ENCODE measurements around the gene AP2A2. TPM values are rescaled to one million over a fixed set of nuclear protein-coding genes. Genes with fewer than 3 reads are reported as not detected.

Gene AP2A2
- total RNA-seq, 1 donor from 2014 or later: 53.8 TPM

DNA sequence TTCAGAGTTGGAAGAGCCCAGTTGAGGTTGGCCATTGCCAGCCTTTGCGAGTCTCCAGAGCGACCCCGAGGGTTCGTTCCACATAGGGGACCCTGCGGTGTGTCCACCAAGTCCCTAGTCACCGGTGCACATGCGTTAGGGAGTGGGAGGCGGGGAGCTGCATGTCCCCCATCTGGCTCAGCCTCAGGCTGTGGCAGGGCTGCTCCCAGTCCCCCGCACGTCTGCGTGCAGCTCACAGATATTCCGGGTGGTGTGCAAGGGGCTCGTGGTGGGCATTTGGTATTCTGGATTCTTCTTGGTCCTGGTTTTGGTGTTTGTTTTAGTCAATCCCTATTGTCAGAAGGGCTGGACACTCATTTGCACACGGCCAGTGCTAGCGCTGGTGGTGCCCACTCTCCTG, 62.0 kb downstream of the AP2A2 start:
- Mint-ChIP-seq H3K27ac (no peak overlapping the region), H3K9me3 (no peaks in the 10 kb centered on the region), H3K27me3 (no peaks in the 10 kb centered on the region), H3K4me3 (no peak overlapping the region), H3K4me1 (no peaks in the 10 kb centered on the region), H3K36me3 (ENCODE audit: low read depth) (peaks cover 17% of the 10 kb centered on the region)
- no peak for DNase-seq
- intact Hi-C loops (cut with micrococcal nuclease): no loop called here

DNA sequence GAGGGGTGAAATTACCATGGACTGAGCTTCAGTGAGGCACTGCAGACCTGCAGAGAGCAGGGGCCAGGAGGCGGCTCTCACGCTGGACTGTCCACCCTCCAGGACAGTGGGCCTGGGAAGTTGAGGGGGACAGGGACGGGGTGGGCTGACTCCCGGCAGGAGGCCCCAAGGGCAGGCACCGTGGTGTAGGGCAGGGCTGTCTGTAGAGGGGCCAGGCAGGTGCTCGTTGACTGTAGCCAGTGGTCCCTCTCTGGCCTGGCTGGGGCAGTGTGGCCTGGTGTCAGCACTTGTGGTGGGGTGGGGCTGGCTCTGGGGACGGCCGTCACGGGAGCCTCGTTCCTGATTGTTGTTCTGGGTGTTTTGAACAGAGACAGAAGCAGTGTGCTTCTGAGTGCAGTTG, 64.4 kb downstream of the AP2A2 start:
- Mint-ChIP-seq H3K27me3 (no peaks in the 10 kb centered on the region), H3K4me1 (no peaks in the 10 kb centered on the region), H3K27ac (no peak overlapping the region), H3K4me3 (no peak overlapping the region), H3K9me3 (no peaks in the 10 kb centered on the region), H3K36me3 (ENCODE audit: low read depth) (peaks cover 13% of the 10 kb centered on the region)
- intact Hi-C loops (cut with micrococcal nuclease): no loop called here
- no peak for DNase-seq

DNA sequence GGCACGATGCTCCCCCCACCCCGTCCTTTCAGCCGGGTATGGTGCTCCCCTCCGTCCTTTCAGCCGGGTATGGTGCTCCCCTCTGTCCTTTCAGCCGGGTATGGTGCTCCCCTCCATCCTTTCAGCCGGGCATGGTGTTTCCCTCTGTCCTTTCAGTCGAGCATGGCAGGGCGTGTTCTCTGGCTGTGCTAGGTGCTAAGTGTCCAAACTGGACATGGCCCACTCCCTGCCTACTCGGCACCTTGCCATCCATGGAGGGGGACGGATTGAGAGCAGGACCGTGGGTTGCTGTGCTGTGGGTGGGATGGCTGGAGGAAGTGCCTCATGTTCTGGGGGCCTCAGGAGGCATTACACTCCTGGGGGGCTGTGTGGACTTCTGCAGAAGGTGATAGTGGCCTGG, 65.4 kb downstream of the AP2A2 start:
- peaks cover 3% of the 10 kb centered on the region for H3K4me1 Mint-ChIP-seq
- no peak for DNase-seq
- peaks cover 19% of the 10 kb centered on the region for H3K36me3 Mint-ChIP-seq (ENCODE audit: low read depth)
- peak overlapping the region; percentile 43 for H3K27ac Mint-ChIP-seq
- H3K27me3 Mint-ChIP-seq: no peaks in the 10 kb centered on the region
- H3K9me3 Mint-ChIP-seq: no peaks in the 10 kb centered on the region
- H3K4me3 Mint-ChIP-seq: no peak overlapping the region
- intact Hi-C loops (cut with micrococcal nuclease): no loop called here

DNA sequence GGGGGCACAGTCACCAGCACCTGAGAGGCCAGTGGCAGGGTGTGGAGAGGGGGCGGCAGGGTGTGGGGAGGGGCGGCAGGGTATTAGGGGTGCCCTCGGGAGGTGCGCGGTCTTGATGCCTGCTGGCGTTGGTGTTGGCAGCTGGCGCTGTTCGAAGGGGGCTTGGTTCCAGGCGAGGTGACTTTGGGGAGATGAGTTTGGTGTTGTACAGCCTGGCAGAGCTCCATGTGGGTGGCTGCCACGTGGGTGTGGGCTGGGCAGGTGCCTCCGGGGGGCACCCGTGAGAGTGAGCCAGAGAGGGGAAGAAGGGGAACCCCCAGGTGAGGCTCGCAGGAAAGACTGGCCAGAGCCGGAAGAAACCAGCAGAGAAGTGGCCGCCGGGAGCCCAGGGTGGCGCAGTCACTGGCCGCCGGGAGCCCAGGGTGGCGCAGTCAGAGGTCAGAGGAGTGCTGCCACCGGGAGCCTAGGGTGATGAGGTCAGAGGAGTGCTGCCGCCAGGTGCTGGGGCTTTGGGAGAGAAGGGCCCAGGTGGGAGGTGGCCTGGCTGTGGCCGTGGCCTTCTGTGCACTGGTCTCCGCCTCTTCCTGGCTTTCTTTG, 66.1 kb downstream of the AP2A2 start:
- DNase-seq: no peak
- H3K27ac Mint-ChIP-seq: no peak overlapping the region
- no peak overlapping the region for H3K4me3 Mint-ChIP-seq
- H3K9me3 Mint-ChIP-seq: no peaks in the 10 kb centered on the region
- intact Hi-C loops (cut with micrococcal nuclease): no loop called here
- peaks cover 4% of the 10 kb centered on the region for H3K4me1 Mint-ChIP-seq
- no peaks in the 10 kb centered on the region for H3K27me3 Mint-ChIP-seq
- H3K36me3 Mint-ChIP-seq (ENCODE audit: low read depth): peaks cover 21% of the 10 kb centered on the region

DNA sequence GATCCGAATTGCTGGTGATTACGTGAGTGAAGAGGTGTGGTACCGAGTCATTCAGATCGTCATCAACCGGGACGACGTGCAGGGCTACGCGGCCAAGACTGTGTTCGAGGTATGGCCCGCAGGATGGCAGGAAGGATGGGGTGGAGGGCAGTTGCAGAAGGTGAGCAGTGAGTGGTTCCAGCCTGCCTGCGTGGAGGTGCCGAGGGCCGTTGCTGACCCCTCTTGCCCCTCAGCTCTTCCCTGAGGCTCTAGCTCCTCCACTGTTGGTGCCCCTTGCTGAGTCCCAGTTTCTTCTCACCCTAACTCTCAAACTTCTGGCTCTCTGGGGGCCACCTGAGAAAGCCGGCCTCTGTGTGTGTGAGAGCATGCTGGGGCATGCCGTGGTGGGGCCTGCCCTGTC, 66.9 kb downstream of the AP2A2 start:
- intact Hi-C loops (cut with micrococcal nuclease): no loop called here
- Mint-ChIP-seq H3K4me1 (peaks cover 5% of the 10 kb centered on the region), H3K9me3 (no peaks in the 10 kb centered on the region), H3K27me3 (no peaks in the 10 kb centered on the region), H3K27ac (no peak overlapping the region), H3K4me3 (no peak overlapping the region), H3K36me3 (ENCODE audit: low read depth) (peaks cover 21% of the 10 kb centered on the region)
- no peak for DNase-seq

DNA sequence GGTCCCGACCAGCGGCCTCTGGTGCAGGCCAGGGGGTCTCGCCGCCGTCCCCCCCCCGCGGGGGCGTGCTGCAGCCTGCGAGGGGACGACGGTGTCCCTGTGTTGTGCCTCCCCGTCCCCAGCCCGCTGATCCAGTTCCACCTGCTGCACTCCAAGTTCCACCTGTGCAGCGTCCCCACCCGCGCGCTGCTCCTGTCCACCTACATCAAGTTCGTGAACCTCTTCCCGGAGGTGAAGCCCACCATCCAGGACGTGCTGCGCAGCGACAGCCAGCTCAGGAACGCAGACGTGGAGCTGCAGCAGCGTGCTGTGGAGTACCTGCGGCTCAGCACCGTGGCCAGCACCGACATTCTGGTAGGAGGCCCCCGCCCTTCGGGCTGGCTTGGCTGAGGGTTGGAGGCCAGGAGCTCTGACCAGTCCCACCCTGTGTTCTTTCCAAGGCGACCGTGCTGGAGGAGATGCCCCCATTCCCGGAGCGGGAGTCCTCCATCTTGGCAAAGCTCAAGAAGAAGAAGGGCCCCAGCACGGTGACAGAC, 68.0 kb downstream of the AP2A2 start:
- Mint-ChIP-seq H3K27me3 (no peaks in the 10 kb centered on the region), H3K4me3 (no peak overlapping the region), H3K9me3 (no peaks in the 10 kb centered on the region), H3K4me1 (peaks cover 5% of the 10 kb centered on the region), H3K36me3 (ENCODE audit: low read depth) (peaks cover 18% of the 10 kb centered on the region), H3K27ac (no peak overlapping the region)
- intact Hi-C loops (cut with micrococcal nuclease): no loop called here
- DNase-seq: no peak

DNA sequence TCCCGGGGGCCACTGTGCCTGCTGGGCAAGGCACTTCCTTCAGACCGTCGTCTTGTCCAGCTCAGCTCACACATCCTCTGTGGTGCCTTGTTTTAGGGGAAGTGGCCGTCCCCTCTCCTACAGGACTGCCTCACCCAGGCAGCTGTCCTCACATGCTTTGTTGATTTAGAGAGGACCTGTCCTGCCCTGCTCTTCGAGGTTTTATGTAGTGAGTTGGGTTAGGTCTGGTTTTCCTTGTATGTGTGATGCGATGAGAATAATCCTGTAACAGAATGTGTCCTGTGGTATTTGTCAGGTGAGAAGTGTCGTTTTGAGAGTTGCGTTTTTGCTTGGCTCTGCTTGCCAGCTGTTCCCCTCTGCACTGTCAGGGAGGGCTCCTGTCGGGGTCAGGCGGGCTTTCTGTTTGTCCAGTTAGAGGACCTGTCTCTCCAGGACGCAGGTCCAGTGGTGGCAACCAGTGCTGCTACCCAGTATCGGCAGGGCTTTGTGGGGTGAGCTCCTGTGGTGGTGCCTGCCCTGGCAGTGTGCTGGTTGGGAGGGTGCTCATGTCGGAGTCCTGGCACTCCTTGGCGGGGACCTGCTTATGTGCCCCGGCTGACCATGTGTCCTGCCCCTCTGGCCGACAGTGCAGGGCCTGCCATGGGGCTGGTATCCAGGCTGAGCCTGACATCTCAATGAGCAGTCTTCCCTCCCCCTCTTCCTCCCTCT, 69.5 kb downstream of the AP2A2 start:
- Mint-ChIP-seq H3K27ac (no peak overlapping the region), H3K4me1 (peaks cover 5% of the 10 kb centered on the region), H3K4me3 (no peak overlapping the region), H3K9me3 (no peaks in the 10 kb centered on the region), H3K36me3 (ENCODE audit: low read depth) (peaks cover 18% of the 10 kb centered on the region), H3K27me3 (no peaks in the 10 kb centered on the region)
- DNase-seq: no peak
- intact Hi-C loops (cut with micrococcal nuclease): no loop called here

DNA sequence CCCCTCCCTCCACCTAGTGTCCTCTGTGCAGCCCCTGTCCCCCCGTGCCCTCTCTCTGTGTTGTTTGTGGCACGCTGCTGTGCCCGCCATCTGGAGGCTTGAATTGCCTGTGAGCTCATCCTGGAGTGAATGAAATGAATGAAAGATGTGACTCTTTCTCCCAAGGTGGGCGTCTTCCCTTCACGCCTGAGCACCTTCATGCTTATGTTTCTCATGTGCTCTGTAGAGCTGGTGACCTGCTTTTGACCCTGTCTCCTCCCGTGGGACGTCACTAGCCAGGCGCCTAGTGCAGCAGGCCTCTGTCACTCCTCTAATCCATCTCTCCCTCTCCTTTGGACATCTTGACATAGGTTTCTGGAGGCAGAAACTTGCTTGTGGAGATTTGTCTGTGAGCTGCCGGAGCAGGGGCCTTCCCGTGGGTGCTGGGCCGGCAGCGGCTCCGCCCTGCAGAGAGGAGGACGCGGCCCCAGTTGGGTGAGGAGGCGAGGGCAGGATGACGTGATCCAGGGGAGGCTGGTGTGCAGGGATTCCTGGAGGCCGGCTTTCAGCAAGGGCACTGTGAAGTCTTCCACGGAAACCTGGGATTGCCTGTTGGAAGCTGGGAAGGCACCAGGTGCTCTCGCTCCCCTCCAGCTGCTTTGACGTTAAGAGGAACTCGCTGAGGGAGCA, 70.2 kb downstream of the AP2A2 start:
- intact Hi-C loops (cut with micrococcal nuclease): no loop called here
- H3K27me3 Mint-ChIP-seq: no peaks in the 10 kb centered on the region
- peak overlapping the region; percentile 84 for H3K27ac Mint-ChIP-seq
- H3K36me3 Mint-ChIP-seq (ENCODE audit: low read depth): peaks cover 21% of the 10 kb centered on the region
- H3K4me1 Mint-ChIP-seq: peaks cover 5% of the 10 kb centered on the region
- no peak for DNase-seq
- H3K4me3 Mint-ChIP-seq: no peak overlapping the region
- no peaks in the 10 kb centered on the region for H3K9me3 Mint-ChIP-seq

DNA sequence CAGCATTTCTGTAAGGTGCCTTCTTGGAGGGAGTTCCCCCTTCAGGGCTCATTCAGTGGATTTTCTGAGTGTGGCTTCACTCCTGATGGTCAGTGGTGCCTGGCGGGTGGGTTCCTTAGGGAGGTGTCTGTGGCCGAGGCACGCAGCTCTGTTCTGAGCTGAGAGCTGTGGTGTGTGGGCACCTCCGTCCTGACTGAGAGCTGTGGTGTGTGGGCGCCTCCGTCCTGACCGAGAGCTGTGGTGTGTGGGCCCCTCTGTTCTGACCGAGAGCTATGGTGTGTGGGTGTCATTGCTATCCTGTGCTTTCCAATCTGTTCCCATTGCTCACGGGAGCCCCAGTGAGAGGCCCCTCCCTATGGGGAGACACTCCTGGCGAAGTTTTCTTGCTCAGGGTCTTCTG, 71.0 kb downstream of the AP2A2 start:
- intact Hi-C loops (cut with micrococcal nuclease): no loop called here

DNA sequence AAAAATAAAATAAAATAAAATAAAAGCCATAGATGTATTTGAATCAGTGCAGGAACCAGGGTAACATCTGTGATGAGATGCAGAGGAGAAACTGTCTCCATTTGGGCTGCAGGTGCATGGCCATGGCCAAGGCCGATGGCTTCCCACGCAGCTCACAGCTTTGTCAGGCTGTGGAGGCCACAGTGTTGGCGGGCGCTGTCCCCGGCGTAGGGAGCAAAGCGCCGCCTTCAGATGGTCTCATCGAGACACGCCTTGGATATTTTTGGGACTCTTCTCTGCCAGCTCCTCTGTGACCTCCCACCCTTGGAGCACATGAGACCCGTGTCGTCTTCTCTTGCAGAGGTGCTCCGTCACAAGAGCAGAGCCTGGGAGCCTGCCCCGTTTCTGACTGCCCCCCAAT, 72.2 kb downstream of the AP2A2 start:
- Mint-ChIP-seq H3K27ac (no peak overlapping the region), H3K27me3 (no peaks in the 10 kb centered on the region), H3K4me1 (peaks cover 5% of the 10 kb centered on the region), H3K36me3 (ENCODE audit: low read depth) (peaks cover 17% of the 10 kb centered on the region), H3K4me3 (no peak overlapping the region), H3K9me3 (no peaks in the 10 kb centered on the region)
- DNase-seq: no peak
- intact Hi-C loops (cut with micrococcal nuclease): no loop called here

More for the DNA sequence above, 71.0 kb downstream of the AP2A2 start:
- DNase-seq: no peak
- H3K4me3 Mint-ChIP-seq: no peak overlapping the region
- H3K27me3 Mint-ChIP-seq: no peaks in the 10 kb centered on the region
- peaks cover 18% of the 10 kb centered on the region for H3K36me3 Mint-ChIP-seq (ENCODE audit: low read depth)
- peaks cover 5% of the 10 kb centered on the region for H3K4me1 Mint-ChIP-seq
- peak overlapping the region; percentile 42 for H3K27ac Mint-ChIP-seq
- no peaks in the 10 kb centered on the region for H3K9me3 Mint-ChIP-seq

DNA sequence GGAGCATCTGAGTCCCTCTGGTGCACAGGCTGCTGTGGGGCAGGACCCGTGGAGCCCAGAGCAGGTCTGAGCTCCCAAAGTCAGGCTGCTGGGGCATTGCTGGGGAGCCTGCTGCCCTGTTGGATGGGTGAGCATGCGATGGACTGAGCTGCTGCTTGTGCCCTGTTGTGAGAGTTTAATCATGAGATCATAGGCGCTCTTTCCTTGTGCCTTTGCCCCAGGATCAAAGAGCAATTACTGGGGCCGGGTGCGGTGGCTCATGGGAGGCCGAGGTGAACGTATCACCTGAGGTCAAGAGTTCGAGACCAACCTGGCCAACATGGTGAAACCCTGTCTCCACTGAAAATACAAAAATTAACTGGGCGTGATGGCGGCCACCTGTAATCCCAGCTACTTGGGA, 73.3 kb downstream of the AP2A2 start:
- Mint-ChIP-seq H3K9me3 (no peaks in the 10 kb centered on the region), H3K36me3 (ENCODE audit: low read depth) (peaks cover 18% of the 10 kb centered on the region), H3K27ac (no peak overlapping the region), H3K4me3 (no peak overlapping the region), H3K4me1 (peaks cover 5% of the 10 kb centered on the region), H3K27me3 (no peaks in the 10 kb centered on the region)
- intact Hi-C loops (cut with micrococcal nuclease): no loop called here
- DNase-seq: no peak

DNA sequence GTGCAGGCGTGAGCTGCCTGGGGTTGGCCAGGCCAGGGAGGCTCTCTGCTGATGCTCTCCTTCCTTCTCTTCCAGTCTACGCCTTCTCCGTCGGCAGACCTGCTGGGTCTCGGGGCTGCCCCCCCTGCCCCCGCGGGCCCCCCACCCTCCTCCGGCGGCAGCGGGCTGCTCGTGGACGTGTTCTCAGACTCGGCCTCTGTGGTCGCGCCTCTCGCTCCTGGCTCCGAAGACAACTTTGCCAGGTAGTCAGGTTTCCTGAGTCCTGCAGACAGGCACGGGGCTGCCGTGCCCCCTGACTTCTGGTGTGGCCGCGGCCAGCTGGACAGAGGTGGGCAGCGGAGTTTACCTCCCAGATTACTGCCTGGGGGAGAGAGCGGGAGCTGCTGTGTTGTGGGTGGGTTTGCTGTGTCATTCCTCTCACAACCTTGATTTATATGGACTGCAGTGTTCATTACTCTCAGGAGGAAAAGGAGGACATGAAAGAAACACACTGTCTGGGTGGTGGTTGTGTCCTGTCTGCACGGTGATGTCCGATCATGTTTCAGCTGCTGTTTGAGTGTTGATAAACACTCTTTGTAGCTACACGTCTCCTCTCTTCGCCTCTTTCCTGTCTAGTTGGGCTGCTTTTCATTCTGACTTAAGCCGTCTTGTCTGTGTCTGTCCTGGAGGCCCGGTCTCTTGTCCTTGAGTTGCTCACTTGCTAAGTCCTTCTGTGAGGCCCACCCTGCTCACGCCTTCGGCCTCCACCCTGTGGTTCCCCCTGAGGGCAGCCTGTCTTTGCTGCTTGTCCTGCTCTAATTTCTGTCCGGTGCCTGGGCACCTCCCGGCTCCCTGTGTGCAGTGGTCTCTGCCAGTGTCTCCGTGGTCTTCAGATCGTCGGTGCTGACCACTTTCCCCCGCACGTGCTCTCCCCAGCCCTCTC, 74.9 kb downstream of the AP2A2 start:
- Mint-ChIP-seq H3K27ac (no peak overlapping the region), H3K36me3 (ENCODE audit: low read depth) (peaks cover 13% of the 10 kb centered on the region), H3K4me1 (peaks cover 5% of the 10 kb centered on the region), H3K9me3 (no peaks in the 10 kb centered on the region), H3K4me3 (no peak overlapping the region), H3K27me3 (no peaks in the 10 kb centered on the region)
- intact Hi-C loops (cut with micrococcal nuclease): no loop called here
- no peak for DNase-seq

DNA sequence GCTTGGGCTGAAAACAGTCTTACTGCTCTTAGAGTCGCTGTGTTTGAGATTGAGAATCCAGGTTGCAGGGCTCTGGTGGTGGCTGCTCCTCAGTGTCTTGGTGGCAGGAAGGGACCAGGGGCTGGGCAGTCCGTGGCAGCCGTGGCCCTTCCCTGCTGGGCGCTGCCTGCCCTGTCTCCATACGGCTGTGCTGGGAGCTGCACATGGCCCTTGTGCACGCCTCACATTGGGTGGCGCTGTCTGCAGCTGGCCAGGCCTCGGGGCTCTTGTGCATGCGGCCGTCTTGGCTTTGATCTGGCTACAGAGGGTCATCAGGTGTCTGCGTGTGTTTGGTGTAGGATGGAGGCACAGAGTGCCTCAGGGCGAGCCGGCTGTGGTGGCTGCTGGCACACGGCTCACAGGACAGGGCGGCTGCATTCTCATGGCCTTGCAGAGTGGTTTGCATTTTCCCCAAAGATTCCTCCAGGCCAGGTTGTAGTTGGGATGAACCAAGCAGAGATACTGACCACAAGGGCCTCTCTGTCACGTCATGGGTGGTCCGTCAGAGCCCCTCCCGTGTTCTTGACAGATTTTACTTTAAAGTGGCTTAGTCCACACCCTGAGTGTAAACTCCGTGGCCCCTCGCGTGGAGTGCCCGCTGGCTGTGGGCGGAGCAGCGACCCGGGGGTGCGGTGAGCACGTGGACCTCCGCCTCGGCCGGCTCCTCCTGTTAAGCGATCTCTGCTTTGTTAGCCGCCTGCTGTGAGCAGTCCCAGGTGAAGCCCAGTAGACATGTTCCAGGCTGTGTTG, 76.1 kb downstream of the AP2A2 start:
- H3K4me1 Mint-ChIP-seq: peaks cover 1% of the 10 kb centered on the region
- H3K36me3 Mint-ChIP-seq (ENCODE audit: low read depth): peaks cover 7% of the 10 kb centered on the region
- intact Hi-C loops (cut with micrococcal nuclease): no loop called here
- no peak overlapping the region for H3K4me3 Mint-ChIP-seq
- H3K27ac Mint-ChIP-seq: no peak overlapping the region
- no peaks in the 10 kb centered on the region for H3K27me3 Mint-ChIP-seq
- no peak for DNase-seq
- H3K9me3 Mint-ChIP-seq: no peaks in the 10 kb centered on the region

All from activated CD4-positive, alpha-beta T cell treated with anti-CD3 and anti-CD28 coated beads, Interleukin-2, amount 10 ng/mL, durations not matched to agents 24 days and 14 days (primary cell).